Activated CD8-positive, alpha-beta T cell treated with anti-CD3 and anti-CD28 coated beads for 36 hours (primary cell): ENCODE measurements around the gene COL4A1. TPM values are rescaled to one million over a fixed set of nuclear protein-coding genes. Genes with fewer than 3 reads are reported as not detected.

ENCODE experiments used
- ATAC-seq: fragments of 200-7000 bp; cut with Tn5 transposase; one replicate; pipeline ENCODE4 v1.10.0; 2021; ENCODE audit warnings: mild to moderate bottlenecking, moderate library complexity
- CTCF ChIA-PET: fragments of 350-600 bp; sonication (Branson Sonifier 250); formaldehyde crosslinking; loops from one replicate; lab custom pipeline; 2021; ENCODE audit warnings: antibody characterized with exemption; lab: Charles Lee
- POLR2A ChIA-PET: fragments of 350-600 bp; sonication (Branson Sonifier 250); formaldehyde crosslinking; loops from one replicate; lab custom pipeline; 2021; ENCODE audit warnings: antibody characterized with exemption; lab: Charles Lee
- DNase-seq: peaks from one replicate; pipeline ENCODE4 v3.0.0-alpha.2; 2020
- H3K27ac Mint-ChIP-seq: one replicate; pipeline ENCODE4 v1.8.0; 2021; ENCODE audit warnings: mild to moderate bottlenecking, mixed read lengths
- H3K27me3 Mint-ChIP-seq: one replicate; pipeline ENCODE4 v1.8.0; 2021; ENCODE audit warnings: mixed read lengths
- H3K36me3 Mint-ChIP-seq: one replicate; pipeline ENCODE4 v1.8.0; 2021; ENCODE audit warnings: low read depth, mixed read lengths
- H3K4me1 Mint-ChIP-seq: one replicate; pipeline ENCODE4 v1.8.0; 2021; ENCODE audit warnings: low read depth, mixed read lengths
- H3K4me3 Mint-ChIP-seq: one replicate; pipeline ENCODE4 v1.8.0; 2021; ENCODE audit warnings: mild to moderate bottlenecking, moderate library complexity, mixed read lengths
- H3K9me3 Mint-ChIP-seq: one replicate; pipeline ENCODE4 v1.8.0; 2021; ENCODE audit warnings: mixed read lengths
- intact Hi-C: fragments of 100-400 bp; cut with micrococcal nuclease; formaldehyde crosslinking; loops from one replicate; pipeline ENCODE4 v1.10.0; 2022
- microRNA-seq: library from miRNA; unstranded; fragments of <30 nt; microRNA quantifications from one replicate; pipeline ENCODE4 v1.2.0, GENCODE V29; 2022; ENCODE audit warnings: borderline microRNAs expressed, borderline replicate concordance
- total RNA-seq, 2 experiments: library from RNA; stranded (reverse); gene quantifications; one replicate each; pipeline ENCODE4 v1.2.3, GENCODE V29; 2021
- TF ChIP-seq, protein P1 (sequence below): fragments of 200-600 bp; IDR thresholded peaks from one replicate; pipeline ENCODE4 v1.8.0; 2022; ENCODE audit warnings: antibody characterized with exemption, mild to moderate bottlenecking

COL4A1 gene
- total RNA-seq, 2 experiments from 2014 or later, result not detected

DNA sequence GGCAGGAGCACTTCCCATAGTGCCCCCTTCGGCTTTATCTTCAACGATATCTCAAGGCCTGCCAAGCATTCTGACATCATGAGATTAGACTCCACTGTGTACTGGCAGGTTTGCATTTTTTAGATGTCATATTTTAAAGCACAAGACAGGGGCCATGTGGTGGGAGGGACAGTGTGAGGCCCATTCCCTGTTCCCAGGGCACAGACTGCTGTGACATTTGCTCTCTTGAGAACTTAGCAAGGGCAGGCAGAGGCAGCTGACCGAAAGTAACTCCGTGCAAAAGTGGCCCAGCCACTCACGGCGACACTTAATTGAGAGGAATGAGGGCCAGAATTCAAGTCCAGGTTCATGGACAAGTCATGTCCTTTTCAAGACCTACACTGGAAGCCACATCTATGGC lies 201.8 kb downstream of the COL4A1 start:
- TF ChIP-seq, protein P1, sequence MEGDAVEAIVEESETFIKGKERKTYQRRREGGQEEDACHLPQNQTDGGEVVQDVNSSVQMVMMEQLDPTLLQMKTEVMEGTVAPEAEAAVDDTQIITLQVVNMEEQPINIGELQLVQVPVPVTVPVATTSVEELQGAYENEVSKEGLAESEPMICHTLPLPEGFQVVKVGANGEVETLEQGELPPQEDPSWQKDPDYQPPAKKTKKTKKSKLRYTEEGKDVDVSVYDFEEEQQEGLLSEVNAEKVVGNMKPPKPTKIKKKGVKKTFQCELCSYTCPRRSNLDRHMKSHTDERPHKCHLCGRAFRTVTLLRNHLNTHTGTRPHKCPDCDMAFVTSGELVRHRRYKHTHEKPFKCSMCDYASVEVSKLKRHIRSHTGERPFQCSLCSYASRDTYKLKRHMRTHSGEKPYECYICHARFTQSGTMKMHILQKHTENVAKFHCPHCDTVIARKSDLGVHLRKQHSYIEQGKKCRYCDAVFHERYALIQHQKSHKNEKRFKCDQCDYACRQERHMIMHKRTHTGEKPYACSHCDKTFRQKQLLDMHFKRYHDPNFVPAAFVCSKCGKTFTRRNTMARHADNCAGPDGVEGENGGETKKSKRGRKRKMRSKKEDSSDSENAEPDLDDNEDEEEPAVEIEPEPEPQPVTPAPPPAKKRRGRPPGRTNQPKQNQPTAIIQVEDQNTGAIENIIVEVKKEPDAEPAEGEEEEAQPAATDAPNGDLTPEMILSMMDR, result no peak
- intact Hi-C loops, result no loop called here

DNA sequence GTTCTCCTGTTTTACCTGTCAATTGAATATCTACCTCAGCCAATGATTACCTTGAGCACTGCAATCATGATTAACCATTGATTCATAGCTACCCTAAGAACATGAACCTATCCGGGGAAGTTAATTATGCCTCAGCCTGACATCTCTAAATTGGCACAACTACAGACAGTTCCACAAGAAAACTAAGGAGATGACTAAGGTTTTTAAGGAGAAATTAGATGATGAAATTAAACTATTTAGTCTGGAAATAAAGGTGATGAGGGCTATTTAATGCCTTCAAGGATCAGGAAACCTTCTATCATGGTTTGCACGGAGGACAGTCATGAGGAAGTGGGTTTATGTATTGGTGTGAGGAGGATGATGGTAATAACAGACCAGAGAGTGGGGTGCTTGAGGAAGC lies 203.4 kb downstream of the COL4A1 start:
- Mint-ChIP-seq H3K36me3 (no peaks in the 10 kb centered on the region), H3K9me3 (no peaks in the 10 kb centered on the region), H3K27me3 (no peaks in the 10 kb centered on the region), H3K4me3 (no peak overlapping the region), H3K27ac (no peak overlapping the region), H3K4me1 (no peaks in the 10 kb centered on the region)
- CTCF ChIA-PET, result no interaction called here
- ATAC-seq (no peak), DNase-seq (no peak)
- intact Hi-C loops, result no loop called here
- POLR2A ChIA-PET, result no interaction called here
- TF ChIP-seq, protein P1, result no peak

More for the DNA sequence above, 201.8 kb downstream of the COL4A1 start:
- Mint-ChIP-seq H3K9me3 (no peaks in the 10 kb centered on the region), H3K4me3 (no peak overlapping the region), H3K27ac (no peak overlapping the region), H3K27me3 (no peaks in the 10 kb centered on the region), H3K4me1 (no peaks in the 10 kb centered on the region), H3K36me3 (no peaks in the 10 kb centered on the region)
- ATAC-seq (no peak), DNase-seq (no peak)
- ChIA-PET POLR2A (no interaction called here), CTCF (no interaction called here)

DNA sequence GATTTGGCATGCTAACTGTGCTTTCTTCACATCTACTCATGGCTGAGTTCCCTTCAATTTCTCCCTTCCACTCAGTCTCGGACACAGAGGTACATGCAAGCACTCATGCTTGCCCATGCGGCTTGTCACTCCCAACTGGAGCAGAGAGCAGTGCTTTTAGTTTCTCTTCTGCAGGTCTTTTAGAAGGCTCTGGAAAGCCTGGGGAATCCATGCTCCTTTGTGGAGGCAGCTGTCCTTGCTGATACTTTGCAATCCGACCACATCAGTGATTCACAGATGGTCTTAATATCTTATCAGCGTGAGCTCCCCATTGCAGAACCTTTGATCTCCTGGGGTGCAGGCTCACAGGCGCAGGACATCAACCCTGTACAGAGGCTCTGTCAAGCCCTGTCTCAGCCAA lies 203.9 kb downstream of the COL4A1 start:
- Mint-ChIP-seq H3K27ac (no peak overlapping the region), H3K9me3 (peaks cover 2% of the 10 kb centered on the region), H3K4me3 (no peak overlapping the region), H3K4me1 (no peaks in the 10 kb centered on the region), H3K27me3 (no peaks in the 10 kb centered on the region), H3K36me3 (no peaks in the 10 kb centered on the region)
- ChIA-PET POLR2A (no interaction called here), CTCF (no interaction called here)
- ATAC-seq, result no peak
- intact Hi-C loops, result no loop called here
- TF ChIP-seq, protein P1, result no peak
- DNase-seq, result no peak

DNA sequence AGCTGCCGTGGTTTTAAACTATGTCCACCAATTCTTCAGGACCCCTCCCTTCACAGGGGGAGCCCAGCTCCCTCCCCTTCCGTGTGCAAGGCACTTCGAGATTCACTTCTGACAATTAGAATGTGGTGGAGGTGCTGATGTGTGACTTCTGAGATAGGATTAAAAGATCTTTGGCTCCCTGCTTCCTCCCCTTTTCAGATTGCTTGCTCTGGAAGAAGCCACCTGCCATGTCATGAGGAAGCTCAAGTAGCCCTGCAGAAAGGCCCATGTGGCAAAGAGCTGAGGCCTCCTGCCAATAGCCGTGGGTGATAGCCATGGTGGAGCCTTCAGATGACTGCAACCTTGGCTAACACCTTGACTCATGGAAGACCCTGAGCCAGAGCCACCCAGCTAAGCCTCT lies 204.9 kb downstream of the COL4A1 start:
- Mint-ChIP-seq H3K4me1 (no peaks in the 10 kb centered on the region), H3K27ac (no peak overlapping the region), H3K9me3 (peaks cover 6% of the 10 kb centered on the region), H3K27me3 (peaks cover 3% of the 10 kb centered on the region), H3K36me3 (no peaks in the 10 kb centered on the region), H3K4me3 (no peak overlapping the region)
- ATAC-seq (no peak), DNase-seq (no peak)
- ChIA-PET CTCF (no interaction called here), POLR2A (no interaction called here)
- TF ChIP-seq, protein P1, result no peak
- intact Hi-C loops, result no loop called here

DNA sequence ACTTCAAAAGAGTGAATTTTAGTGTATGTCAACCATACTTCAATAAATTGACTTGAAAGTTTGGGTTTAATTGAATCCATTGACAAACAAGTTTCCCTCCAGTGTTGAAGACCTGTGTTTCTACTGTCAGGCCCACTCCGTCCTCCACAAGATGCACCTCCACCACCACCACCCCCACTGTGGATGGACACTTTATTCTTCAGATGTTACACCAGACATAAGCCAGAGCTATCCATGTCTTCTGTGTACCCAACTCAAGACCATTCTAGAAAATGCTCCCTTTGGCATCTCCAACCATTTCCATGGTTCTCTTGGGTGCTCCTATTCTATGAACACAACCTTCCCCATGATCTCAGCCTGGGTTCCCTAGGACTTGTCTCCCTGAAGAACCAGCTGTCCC lies 207.0 kb downstream of the COL4A1 start:
- Mint-ChIP-seq H3K4me1 (no peaks in the 10 kb centered on the region), H3K36me3 (no peaks in the 10 kb centered on the region), H3K27ac (no peak overlapping the region), H3K4me3 (no peak overlapping the region), H3K9me3 (peaks cover 6% of the 10 kb centered on the region), H3K27me3 (peaks cover 3% of the 10 kb centered on the region)
- ChIA-PET CTCF (interaction anchor here (1.1 kb wide), 1 partner anchor 16 kb away, joined by 3 read pairs; no protein-coding TSS in a partner anchor), POLR2A (no interaction called here)
- intact Hi-C loops, result no loop called here
- TF ChIP-seq, protein P1, result no peak
- DNase-seq, result no peak
- no peak for ATAC-seq

Small RNA genes lying within 50 kb of the gene (microRNA-seq; reads per million reads assigned to microRNA genes)
- not detected for gene MIR8073

Other genes starting within 250 kb of the COL4A1 start
- gene COL4A2, start 127 bp upstream of the COL4A1 start, total RNA-seq, result not detected